ENCODE data around the gene GLI2. TPM values are rescaled to one million over a fixed set of nuclear protein-coding genes. Genes with fewer than 3 reads are reported as not detected.
A peak's percentile ranks its signal among the peaks of the same experiment; 100 is the strongest.

The GLI2 gene
- total RNA-seq: 16.2 TPM

DNA sequence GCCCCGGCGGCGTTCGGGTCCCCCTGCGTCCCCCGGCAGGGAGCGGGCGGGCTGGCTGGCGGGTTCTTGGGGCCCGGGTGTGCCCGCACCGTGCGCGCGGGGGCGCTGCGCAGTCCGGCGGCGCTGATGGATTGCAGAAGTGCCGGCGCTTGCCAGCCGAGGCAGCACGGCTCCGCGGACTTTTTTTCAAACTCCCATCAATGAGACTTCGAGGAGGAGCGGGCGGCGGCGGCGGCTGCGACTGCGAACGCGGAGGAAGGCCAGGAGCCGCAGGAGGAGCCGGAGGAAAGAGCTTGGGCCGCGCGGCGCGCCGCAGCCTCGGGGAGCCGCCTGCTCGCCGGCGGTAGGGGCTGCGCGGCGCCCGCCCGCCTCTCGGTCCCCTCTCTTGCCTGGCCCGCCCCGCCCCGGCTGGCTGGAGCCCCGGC, at the start of gene GLI2:
TSS of gene GLI2 (plus strand) at position 123 of the 425 bp plus-strand sequence. CDS start 61,453 bp downstream, outside the sequence.
- peaks cover 39% of the 10 kb centered on the region for H3K4me1 ChIP-seq
- intact Hi-C loops (cut with DNase I): no loop called here
- H3K27me3 ChIP-seq: no peaks in the 10 kb centered on the region
- no peaks in the 10 kb centered on the region for H3K36me3 ChIP-seq
- H3K27ac ChIP-seq: peak within 1 kb of the TSS; percentile 89
- no peaks in the 10 kb centered on the region for H3K9me3 ChIP-seq
- TF ChIP-seq, protein P1, sequence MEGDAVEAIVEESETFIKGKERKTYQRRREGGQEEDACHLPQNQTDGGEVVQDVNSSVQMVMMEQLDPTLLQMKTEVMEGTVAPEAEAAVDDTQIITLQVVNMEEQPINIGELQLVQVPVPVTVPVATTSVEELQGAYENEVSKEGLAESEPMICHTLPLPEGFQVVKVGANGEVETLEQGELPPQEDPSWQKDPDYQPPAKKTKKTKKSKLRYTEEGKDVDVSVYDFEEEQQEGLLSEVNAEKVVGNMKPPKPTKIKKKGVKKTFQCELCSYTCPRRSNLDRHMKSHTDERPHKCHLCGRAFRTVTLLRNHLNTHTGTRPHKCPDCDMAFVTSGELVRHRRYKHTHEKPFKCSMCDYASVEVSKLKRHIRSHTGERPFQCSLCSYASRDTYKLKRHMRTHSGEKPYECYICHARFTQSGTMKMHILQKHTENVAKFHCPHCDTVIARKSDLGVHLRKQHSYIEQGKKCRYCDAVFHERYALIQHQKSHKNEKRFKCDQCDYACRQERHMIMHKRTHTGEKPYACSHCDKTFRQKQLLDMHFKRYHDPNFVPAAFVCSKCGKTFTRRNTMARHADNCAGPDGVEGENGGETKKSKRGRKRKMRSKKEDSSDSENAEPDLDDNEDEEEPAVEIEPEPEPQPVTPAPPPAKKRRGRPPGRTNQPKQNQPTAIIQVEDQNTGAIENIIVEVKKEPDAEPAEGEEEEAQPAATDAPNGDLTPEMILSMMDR (IDR thresholded peaks at IDR 0.05): peak in 2 of 3 experiments; percentile 3 to 44
- no peak for TF ChIP-seq POLR2AphosphoS5 (IDR thresholded peaks at IDR 0.05; ENCODE audit: insufficient read depth in 1 of 2, low read depth in 1 of 2)
- DNase-seq (ENCODE audit: extremely low spot score in 2 of 2): peak in 1 of 2 donors; percentile 72
- peak within 1 kb of the TSS; percentile 53 to 60 for H3K4me3 ChIP-seq

DNA sequence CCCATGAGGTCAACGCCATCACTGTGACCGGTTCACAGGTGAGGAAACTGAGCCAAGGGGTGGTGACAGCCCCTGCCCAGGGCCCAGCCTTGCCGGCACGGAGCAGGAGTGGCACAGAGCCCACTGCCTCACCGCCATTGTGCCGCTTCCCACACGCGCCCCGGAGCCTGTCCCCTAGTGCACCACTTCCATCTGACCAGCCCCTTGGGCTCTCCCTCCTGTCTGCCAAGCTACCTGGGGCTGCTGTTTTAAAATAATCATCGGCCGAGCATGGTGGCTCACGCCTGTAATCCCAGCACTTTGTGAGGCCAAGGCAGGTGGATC, 49.7 kb upstream of the GLI2 start:
- no peaks in the 10 kb centered on the region for H3K27me3 ChIP-seq
- H3K4me3 ChIP-seq: no peak overlapping the region
- DNase-seq (ENCODE audit: extremely low spot score in 2 of 2): no peak
- no peaks in the 10 kb centered on the region for H3K9me3 ChIP-seq
- H3K36me3 ChIP-seq: no peaks in the 10 kb centered on the region
- TF ChIP-seq, protein P1 (IDR thresholded peaks at IDR 0.05): no peak
- TF ChIP-seq POLR2A (IDR thresholded peaks at IDR 0.05) (no peak), POLR2AphosphoS5 (IDR thresholded peaks at IDR 0.05; ENCODE audit: insufficient read depth in 1 of 2, low read depth in 1 of 2) (no peak)
- no peak overlapping the region for H3K27ac ChIP-seq
- intact Hi-C loops (cut with DNase I): no loop called here
- H3K4me1 ChIP-seq: peaks cover 9% of the 10 kb centered on the region

DNA sequence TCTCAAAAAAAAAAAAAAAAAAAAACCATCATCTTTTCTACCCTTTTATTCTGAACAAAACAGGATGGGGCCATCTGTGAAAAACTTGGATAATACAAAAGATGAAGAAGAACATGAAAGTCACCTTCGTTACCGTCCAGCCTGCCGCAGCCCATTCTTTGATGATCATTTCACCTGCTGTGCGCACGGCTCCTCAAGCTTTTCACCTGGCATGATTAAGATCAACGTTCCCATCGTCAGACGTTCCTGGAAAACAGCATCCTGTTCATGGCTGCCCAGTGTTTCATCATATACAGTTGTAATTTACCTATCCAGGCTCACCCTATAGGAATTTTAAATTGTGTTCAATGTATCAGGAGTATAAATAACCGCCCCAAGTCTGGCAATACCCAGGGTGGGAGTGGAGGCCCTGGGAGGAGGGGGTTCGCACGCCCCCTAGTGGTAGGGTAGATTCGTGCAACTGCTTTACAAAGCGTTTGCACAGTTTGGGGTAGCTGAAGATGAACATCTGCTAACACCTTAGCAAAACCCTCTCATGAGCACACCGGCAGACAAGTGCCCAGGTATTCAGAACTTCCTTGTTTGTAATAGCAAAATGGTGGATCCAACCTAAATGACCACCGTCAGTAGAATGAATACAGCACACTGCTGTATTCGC, 49.0 kb upstream of the GLI2 start:
- peaks cover 9% of the 10 kb centered on the region for H3K4me1 ChIP-seq
- no peak for DNase-seq (ENCODE audit: extremely low spot score in 2 of 2)
- no peak overlapping the region for H3K27ac ChIP-seq
- intact Hi-C loops (cut with DNase I): no loop called here
- H3K27me3 ChIP-seq: no peaks in the 10 kb centered on the region
- H3K9me3 ChIP-seq: no peaks in the 10 kb centered on the region
- H3K36me3 ChIP-seq: no peaks in the 10 kb centered on the region
- TF ChIP-seq, protein P1 (IDR thresholded peaks at IDR 0.05): no peak
- TF ChIP-seq POLR2AphosphoS5 (IDR thresholded peaks at IDR 0.05; ENCODE audit: insufficient read depth in 1 of 2, low read depth in 1 of 2): no peak
- no peak for TF ChIP-seq POLR2A (IDR thresholded peaks at IDR 0.05)
- no peak overlapping the region for H3K4me3 ChIP-seq

DNA sequence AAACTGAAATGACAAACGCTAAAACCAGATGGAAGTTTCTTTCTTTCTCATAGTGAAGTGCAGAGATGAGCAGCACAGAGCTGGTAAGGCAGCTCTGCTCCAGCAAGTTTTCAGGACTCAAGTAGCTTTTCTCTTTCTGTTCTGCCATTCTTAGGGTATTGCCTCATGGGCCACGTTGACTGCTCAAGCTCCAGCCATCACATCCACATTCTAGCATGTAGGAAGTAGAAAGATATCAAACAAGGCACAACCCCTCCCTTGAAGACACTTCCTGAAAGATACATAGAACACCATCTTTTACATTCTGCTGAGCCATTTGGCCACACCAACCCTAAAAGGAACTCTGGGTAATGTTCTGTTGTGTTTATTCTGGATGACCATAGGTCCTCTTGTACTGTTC, 48.5 kb upstream of the GLI2 start:
- DNase-seq (ENCODE audit: extremely low spot score in 2 of 2): no peak
- Histone ChIP-seq H3K27me3 (no peaks in the 10 kb centered on the region), H3K4me1 (peaks cover 9% of the 10 kb centered on the region), H3K4me3 (no peak overlapping the region), H3K9me3 (no peaks in the 10 kb centered on the region), H3K27ac (no peak overlapping the region), H3K36me3 (no peaks in the 10 kb centered on the region)
- intact Hi-C loops (cut with DNase I): no loop called here
- TF ChIP-seq POLR2AphosphoS5 (IDR thresholded peaks at IDR 0.05; ENCODE audit: insufficient read depth in 1 of 2, low read depth in 1 of 2): no peak
- TF ChIP-seq POLR2A (IDR thresholded peaks at IDR 0.05): no peak
- TF ChIP-seq, protein P1 (IDR thresholded peaks at IDR 0.05): no peak

DNA sequence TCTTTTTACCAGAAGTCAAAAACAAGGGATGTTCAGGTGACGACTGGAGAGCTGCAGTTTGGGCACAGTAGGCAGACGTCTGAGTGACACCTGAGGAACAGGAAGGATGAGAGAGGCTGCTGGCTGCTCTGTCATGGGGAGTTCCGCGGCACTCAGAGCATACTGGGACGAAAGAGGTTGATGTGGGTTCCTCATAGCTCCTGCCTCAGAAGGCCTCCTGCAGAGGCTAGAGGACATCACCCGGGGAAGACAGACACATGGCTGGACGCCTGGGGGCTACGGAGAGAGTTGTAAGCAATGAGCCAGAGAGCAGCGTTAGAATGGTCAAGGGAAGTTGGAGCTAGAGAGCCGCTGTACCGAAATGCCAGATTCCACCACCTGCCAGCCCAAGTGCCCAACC, 45.1 kb upstream of the GLI2 start:
- TF ChIP-seq POLR2AphosphoS5 (IDR thresholded peaks at IDR 0.05; ENCODE audit: insufficient read depth in 1 of 2, low read depth in 1 of 2) (no peak), POLR2A (IDR thresholded peaks at IDR 0.05) (no peak)
- TF ChIP-seq, protein P1 (IDR thresholded peaks at IDR 0.05): no peak
- no peak for DNase-seq (ENCODE audit: extremely low spot score in 2 of 2)
- H3K36me3 ChIP-seq: no peaks in the 10 kb centered on the region
- no peak overlapping the region for H3K27ac ChIP-seq
- intact Hi-C loops (cut with DNase I): no loop called here
- H3K27me3 ChIP-seq: no peaks in the 10 kb centered on the region
- no peaks in the 10 kb centered on the region for H3K9me3 ChIP-seq
- no peaks in the 10 kb centered on the region for H3K4me1 ChIP-seq
- H3K4me3 ChIP-seq: no peak overlapping the region

Data from vagina (tissue), 2 donors.